Raji (cell line): ENCODE measurements around the gene DNAJB5.
A peak's percentile ranks its signal among the peaks of the same experiment; 100 is the strongest.

Experiments
- POLR2A ChIP-seq: IDR thresholded peaks from 2 replicates; pipeline ENCODE4 v1.6.1; 2011; ENCODE audit warnings: low read depth, low read length, control low read depth; ENCODE audit not compliant: insufficient read depth

Gene DNAJB5

GRCh38 chr9:34989003-34989945 lies at the start of gene DNAJB5:
TSS of gene DNAJB5 (plus strand) at chr9:34989745. CDS start at chr9:34990631, 886 bp downstream.
- TF ChIP-seq POLR2A: peak; percentile 52

- no peak for TF ChIP-seq POLR2A
These were observed 41.1 kb upstream of the DNAJB5 start for GRCh38 chr9:34948451-34948850.

GRCh38 chr9:34954225-34954624 lies 35.3 kb upstream of the DNAJB5 start:
- no peak for TF ChIP-seq POLR2A

GRCh38 chr9:34956648-34957047 lies 32.9 kb upstream of the DNAJB5 start:
- no peak for TF ChIP-seq POLR2A

DNA sequence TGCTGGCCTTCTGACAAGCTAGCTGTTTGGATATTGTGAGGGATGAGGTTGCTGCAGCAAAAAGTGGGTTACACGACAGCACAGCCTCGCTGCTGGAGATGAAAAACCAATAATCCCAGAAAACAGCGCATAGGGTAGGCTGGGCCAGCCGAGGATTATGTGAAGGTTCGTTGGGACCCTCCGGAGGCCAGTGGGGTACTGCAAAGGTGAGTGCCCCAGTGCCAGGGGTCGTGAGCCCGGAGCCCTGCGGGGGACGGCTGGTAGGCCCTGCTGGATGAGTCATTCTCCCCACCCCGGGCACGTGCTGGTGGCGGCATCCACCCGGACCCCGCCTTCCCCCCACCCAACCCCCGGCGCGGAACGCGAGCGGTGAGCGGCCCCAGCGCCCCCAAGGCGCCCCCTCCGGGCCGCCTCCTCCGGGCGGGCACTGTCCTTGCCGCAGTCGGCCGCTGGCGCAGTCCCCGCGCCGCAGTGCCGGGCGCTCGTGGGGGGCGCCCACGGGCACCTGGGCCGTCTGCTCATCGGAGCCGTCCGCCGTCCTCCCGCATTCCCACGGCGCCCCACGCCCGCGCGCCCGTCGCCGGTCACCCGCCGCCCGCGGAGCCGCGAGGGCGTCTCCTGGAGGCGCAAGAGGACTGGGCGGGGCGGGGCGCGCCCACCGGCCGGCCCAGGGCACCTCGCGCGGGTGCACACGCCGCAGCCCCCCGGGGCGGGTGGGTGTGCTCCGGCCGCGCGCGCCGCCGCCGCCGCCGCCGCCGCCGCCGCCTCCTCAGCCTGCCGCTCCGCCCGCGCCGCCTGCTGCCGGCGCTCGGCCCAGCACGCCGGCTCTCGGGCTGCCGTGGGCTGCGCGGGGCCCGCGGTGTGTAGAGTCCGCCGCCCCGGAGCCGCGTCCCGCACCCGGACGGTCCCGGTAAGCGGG lies 31.8 kb upstream of the DNAJB5 start, which contains the start of gene PHF24:
Gene PHF24 (plus strand): TSS at position 794 of the 919 bp plus-strand sequence. CDS start 13,014 bp downstream, outside the sequence.
- TF ChIP-seq POLR2A: no peak

- no peak for TF ChIP-seq POLR2A
These were observed 31.0 kb upstream of the DNAJB5 start for GRCh38 chr9:34958411-34958982.

DNA sequence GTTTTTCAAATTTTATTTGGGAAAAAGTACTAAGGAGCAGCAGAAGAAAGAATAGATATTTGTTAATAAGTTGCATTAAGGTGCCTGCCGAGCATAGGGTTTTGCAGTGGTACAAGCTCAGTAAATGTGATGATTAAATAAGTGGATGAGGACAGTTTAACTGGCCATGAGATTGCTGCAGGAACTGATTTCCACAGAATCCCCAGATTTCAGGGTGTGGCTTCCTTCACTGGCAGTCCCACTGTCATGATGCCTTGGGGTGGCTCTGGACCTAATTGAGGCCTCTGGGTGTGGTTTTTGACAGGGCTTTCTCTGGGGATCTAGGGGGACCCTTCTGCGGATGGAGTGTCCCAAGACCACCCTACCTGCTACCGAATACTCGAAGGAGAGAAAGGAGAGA lies 30.1 kb upstream of the DNAJB5 start:
- no peak for TF ChIP-seq POLR2A

- no peak for TF ChIP-seq POLR2A
These were observed 27.7 kb upstream of the DNAJB5 start for GRCh38 chr9:34961574-34962490.

- no peak for TF ChIP-seq POLR2A
These were observed 27.0 kb upstream of the DNAJB5 start for GRCh38 chr9:34962546-34962945.

- TF ChIP-seq POLR2A: no peak
These were observed 26.0 kb upstream of the DNAJB5 start for GRCh38 chr9:34963552-34963951.

- TF ChIP-seq POLR2A: no peak
These were observed 25.1 kb upstream of the DNAJB5 start for GRCh38 chr9:34964458-34964857.

DNA sequence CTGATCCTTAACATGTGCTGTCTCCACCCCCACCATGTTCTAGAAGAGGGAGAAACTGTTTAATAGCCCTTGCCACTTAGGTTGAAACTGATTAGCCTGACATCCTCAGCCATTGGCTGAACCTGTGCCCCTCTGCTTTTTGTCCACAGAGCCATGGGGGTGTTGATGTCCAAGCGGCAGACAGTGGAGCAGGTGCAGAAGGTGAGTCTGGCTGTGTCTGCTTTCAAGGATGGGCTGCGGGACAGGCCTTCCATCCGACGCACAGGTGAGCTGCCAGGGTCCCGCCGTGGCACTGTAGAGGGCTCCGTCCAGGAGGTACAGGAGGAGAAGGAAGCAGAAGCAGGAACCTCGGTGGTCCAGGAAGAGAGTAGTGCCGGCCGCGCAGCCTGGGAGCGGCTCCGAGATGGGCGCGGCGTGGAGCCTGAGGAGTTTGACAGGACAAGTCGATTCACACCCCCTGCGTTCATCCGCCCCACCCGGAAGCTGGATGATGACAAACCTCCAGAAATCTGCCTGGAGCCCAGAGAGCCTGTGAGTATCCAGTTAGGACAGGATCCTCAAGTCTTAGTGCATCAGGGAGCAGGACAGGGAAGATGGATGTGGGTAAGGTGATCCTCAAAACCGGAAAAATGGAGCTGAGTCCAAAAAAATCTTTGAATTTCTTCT lies 18.3 kb upstream of the DNAJB5 start:
- no peak for TF ChIP-seq POLR2A

DNA sequence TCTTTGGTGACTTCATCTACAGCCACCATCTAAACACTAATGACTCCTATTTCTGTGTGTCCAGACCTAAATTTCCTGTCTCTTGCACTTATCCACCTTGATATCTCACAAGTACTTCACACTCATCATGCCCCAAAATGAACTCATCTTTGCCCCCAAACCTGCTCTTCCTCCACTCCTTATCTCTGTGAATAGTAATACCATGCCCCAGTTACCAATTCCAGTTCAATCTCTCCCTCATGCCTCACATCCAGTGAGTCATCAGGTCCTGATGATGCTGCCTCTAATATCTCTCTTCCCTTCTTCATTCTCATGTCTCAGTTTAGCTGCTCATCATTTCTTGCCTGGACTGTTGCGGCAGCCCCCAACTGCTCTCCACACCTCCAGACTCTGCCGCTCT lies 14.9 kb upstream of the DNAJB5 start:
- no peak for TF ChIP-seq POLR2A

DNA sequence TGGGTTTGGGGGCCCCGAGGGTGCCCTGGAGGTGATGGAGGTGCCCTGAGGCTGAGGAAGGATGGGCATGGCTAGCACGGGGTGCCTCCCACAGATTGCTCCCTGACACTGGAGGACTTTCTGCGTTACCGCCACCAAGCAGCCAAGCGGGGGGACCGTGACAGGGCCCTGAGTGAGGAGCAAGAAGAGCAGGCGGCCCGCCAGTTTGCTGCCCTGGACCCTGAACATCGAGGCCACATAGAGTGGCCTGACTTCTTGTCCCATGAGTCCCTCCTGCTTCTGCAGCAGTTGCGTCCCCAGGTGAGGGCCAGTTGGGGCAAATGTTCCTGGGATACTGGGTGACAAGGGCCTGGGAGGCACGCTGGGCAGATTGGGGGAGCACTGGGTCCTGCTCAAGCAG lies 13.1 kb upstream of the DNAJB5 start:
- no peak for TF ChIP-seq POLR2A
